Nephron (organoid): ENCODE data around the gene GJB5.

Experiments
- H3K27ac Mint-ChIP-seq, 3 experiments: 2 replicates each; pipeline ENCODE4 v1.8.0; 2020; ENCODE audit warnings: mixed read lengths in 3 of 3, mild to moderate bottlenecking in 2 of 3, moderate library complexity in 1 of 3
- H3K27me3 Mint-ChIP-seq: 2 replicates; pipeline ENCODE4 v1.8.0; 2021; ENCODE audit warnings: low read depth, mild to moderate bottlenecking, moderate library complexity, mixed read lengths
- H3K36me3 Mint-ChIP-seq: 2 replicates; pipeline ENCODE4 v1.8.0; 2020; ENCODE audit warnings: low read depth, mixed read lengths
- H3K4me1 Mint-ChIP-seq: 2 replicates; pipeline ENCODE4 v1.8.0; 2020; ENCODE audit warnings: mixed read lengths
- H3K4me3 Mint-ChIP-seq, 3 experiments: 2 replicates each; pipeline ENCODE4 v1.8.0; 2020; ENCODE audit warnings: mild to moderate bottlenecking in 3 of 3, mixed read lengths in 3 of 3, moderate library complexity in 2 of 3
- H3K9me3 Mint-ChIP-seq: 2 replicates; pipeline ENCODE4 v1.8.0; 2020; ENCODE audit warnings: mixed read lengths
- CTCF ChIP-seq, 3 experiments: fragments of 200-600 bp; sonication (generic); IDR thresholded peaks; one replicate each; pipeline ENCODE4 v1.5.0; 2021; ENCODE audit warnings: antibody characterized with exemption in 3 of 3; ENCODE audit not compliant: unreplicated experiment in 3 of 3

GJB5 gene

GRCh38 chr1:34746785-34747637 lies 7.8 kb upstream of the GJB5 start:
- Mint-ChIP-seq H3K4me3 (no peak overlapping the region), H3K27ac (no peak overlapping the region), H3K36me3 (no peaks in the 10 kb centered on the region), H3K9me3 (no peaks in the 10 kb centered on the region), H3K4me1 (no peaks in the 10 kb centered on the region), H3K27me3 (peaks cover 26% of the 10 kb centered on the region)
- no peak for TF ChIP-seq CTCF (IDR thresholded peaks at IDR 0.05; ENCODE audit: unreplicated experiment in 3 of 3)

GRCh38 chr1:34747638-34747941 lies 7.3 kb upstream of the GJB5 start:
- Mint-ChIP-seq H3K4me3 (no peak overlapping the region), H3K4me1 (no peaks in the 10 kb centered on the region), H3K36me3 (no peaks in the 10 kb centered on the region), H3K27ac (no peak overlapping the region), H3K9me3 (no peaks in the 10 kb centered on the region), H3K27me3 (peaks cover 23% of the 10 kb centered on the region)
- no peak for TF ChIP-seq CTCF (IDR thresholded peaks at IDR 0.05; ENCODE audit: unreplicated experiment in 3 of 3)

GRCh38 chr1:34749992-34750391 lies 4.9 kb upstream of the GJB5 start:
- no peak for TF ChIP-seq CTCF (IDR thresholded peaks at IDR 0.05; ENCODE audit: unreplicated experiment in 3 of 3)
- Mint-ChIP-seq H3K27me3 (peaks cover 18% of the 10 kb centered on the region), H3K27ac (no peak overlapping the region), H3K4me3 (no peak overlapping the region), H3K4me1 (no peaks in the 10 kb centered on the region), H3K36me3 (no peaks in the 10 kb centered on the region), H3K9me3 (no peaks in the 10 kb centered on the region)

GRCh38 chr1:34750610-34751009 lies 4.2 kb upstream of the GJB5 start:
- H3K36me3 Mint-ChIP-seq: no peaks in the 10 kb centered on the region
- no peaks in the 10 kb centered on the region for H3K4me1 Mint-ChIP-seq
- no peak overlapping the region for H3K27ac Mint-ChIP-seq
- TF ChIP-seq CTCF (IDR thresholded peaks at IDR 0.05; ENCODE audit: unreplicated experiment in 3 of 3): no peak
- H3K27me3 Mint-ChIP-seq: peaks cover 15% of the 10 kb centered on the region
- H3K4me3 Mint-ChIP-seq: no peak overlapping the region
- H3K9me3 Mint-ChIP-seq: no peaks in the 10 kb centered on the region

DNA sequence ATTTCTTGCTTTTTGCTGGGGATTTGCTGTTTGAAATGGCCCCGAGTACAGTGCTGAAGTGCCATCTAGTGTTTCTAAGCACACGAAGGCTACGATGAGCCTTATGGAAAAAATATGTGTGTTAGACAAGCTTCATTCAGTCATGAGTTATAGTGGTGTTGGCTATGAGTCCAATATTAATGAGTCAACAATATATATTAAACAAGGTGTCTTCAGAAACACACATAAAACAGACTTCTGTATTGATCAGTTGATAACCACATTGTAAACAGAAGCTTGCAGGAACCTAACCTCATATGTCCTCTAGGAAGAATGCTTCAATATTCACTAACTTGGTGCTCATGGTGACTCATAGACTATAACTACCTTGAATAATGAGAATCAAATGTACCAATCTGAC lies 1.7 kb upstream of the GJB5 start:
- no peaks in the 10 kb centered on the region for H3K9me3 Mint-ChIP-seq

More for the DNA sequence above, 1.7 kb upstream of the GJB5 start:
- Mint-ChIP-seq H3K27ac (no peak overlapping the region), H3K36me3 (no peaks in the 10 kb centered on the region), H3K4me3 (no peak overlapping the region), H3K27me3 (peaks cover 9% of the 10 kb centered on the region), H3K4me1 (no peaks in the 10 kb centered on the region)
- TF ChIP-seq CTCF (IDR thresholded peaks at IDR 0.05; ENCODE audit: unreplicated experiment in 3 of 3): no peak
